Psoas muscle (tissue), 8 donors: Measurements from ENCODE around the gene MXD1. TPM values are rescaled to one million over a fixed set of nuclear protein-coding genes. Genes with fewer than 3 reads are reported as not detected.

Experiments used
- ATAC-seq, 4 donors: fragments of 200-7000 bp; cut with Tn5 transposase; one replicate each; pipeline ENCODE4 v1.9.1; 2020; ENCODE audit warnings: moderate library complexity in 3 of 4, mild to moderate bottlenecking in 2 of 4
- DNase-seq, 2 donors: peaks; one replicate each; pipeline ENCODE4 v3.0.0-alpha.2; 2020
- H3K27ac ChIP-seq: fragments of 200-600 bp; one replicate; pipeline ENCODE4 v1.8.0; 2022
- H3K27me3 ChIP-seq, 3 donors: fragments of 200-600 bp in 1 of 3; one replicate each; pipeline versions ENCODE4 v1.6.1 to v1.8.0; 2013 to 2022; ENCODE audit warnings: low read length in 2 of 3, mild to moderate bottlenecking in 2 of 3, moderate library complexity in 1 of 3; ENCODE audit not compliant: insufficient read depth in 3 of 3
- H3K36me3 ChIP-seq, 2 donors: fragments of 200-600 bp in 1 of 2; one replicate each; pipeline versions ENCODE4 v1.6.1 to v1.8.0; 2013 to 2022; ENCODE audit warnings: low read depth in 1 of 2, mild to moderate bottlenecking in 1 of 2, moderate library complexity in 1 of 2; ENCODE audit not compliant: insufficient read depth in 1 of 2
- H3K4me1 ChIP-seq: fragments of 200-600 bp; one replicate; pipeline ENCODE4 v1.8.0; 2022
- H3K4me3 ChIP-seq: fragments of 200-600 bp; one replicate; pipeline ENCODE4 v1.8.0; 2022; ENCODE audit warnings: mild to moderate bottlenecking
- H3K9me3 ChIP-seq: fragments of 200-600 bp; one replicate; pipeline ENCODE4 v1.8.0; 2022
- WGBS, 3 donors: extraction: QIAGEN DNeasy Blood & Tissue Kit; methylation state at CpG; one replicate each; pipeline versions ENCODE4 v1.1.6 to v1.1.7; 2013; 5-methylcytosine and 5-hydroxymethylcytosine counted together
- intact Hi-C, 2 donors: fragments of 100-400 bp; cut with DNase I; formaldehyde crosslinking; loops; one replicate each; pipeline versions ENCODE4 v1.11.0 to v1.14.2; 2022
- polyA plus RNA-seq, 3 donors: library from polyadenylated mRNA; stranded (reverse); fragments of 200-250 nt; gene quantifications; one replicate each; pipeline ENCODE4 v1.2.3, GENCODE V29; 2013
- total RNA-seq, 4 donors: library from RNA; stranded (reverse); fragmentation: NEBNext Ultra II Directional in 2 of 4; extraction: Animal tissue kit (Norgen Biotek cat#: 25700) in 2 of 4; gene quantifications; one replicate each; pipeline versions ENCODE4 v1.2.1 to v1.2.4, GENCODE V29; 2021 to 2023
- TF ChIP-seq, protein P1 (sequence below): fragments of 200-600 bp; IDR thresholded peaks from one replicate; pipeline ENCODE4 v1.8.0; 2022; ENCODE audit warnings: antibody characterized with exemption
- donor health status: healthy with polysubstance abuse.
- donor health status: DM: no; HTN: no; CAD: no; lungs with moderate emphysema.
- donor health status: Bipolar disorder and iron deficiency.
- donor health status: healthy.
- donor health status: DM: yes; HTN: yes; CAD: no.
- donor health status: DM: no; HTN: no; CAD: no.
- donor health status: DM: no; HTN: no; CAD: no.
- donor health status: DM: yes; HTN: yes; CAD: no.

Gene MXD1
- total and polyA plus RNA-seq, 7 donors, result 2.8 to 11.9 (median 6.4) TPM

DNA sequence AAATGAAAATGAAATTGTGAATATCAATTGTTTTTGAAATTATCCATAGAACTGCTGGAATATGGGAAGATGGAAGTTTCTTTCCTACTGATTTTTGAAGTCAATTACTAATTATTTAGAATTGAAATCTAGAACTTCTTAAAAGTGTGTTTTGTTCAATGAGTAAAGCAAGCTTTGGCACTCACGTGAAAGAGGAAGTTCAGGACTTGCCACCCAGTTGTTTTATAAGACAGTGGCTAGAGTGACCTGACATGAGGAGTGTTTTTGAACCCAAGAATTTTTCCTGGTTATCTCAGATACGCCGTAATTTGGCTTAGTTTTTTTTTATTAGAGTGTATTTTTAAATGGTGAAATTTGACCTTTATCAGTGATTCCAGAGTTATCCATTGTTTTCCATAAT, 3.5 kb downstream of the MXD1 start:
- no peak for ATAC-seq
- H3K27ac ChIP-seq, result peak overlapping the region; percentile 95
- peaks cover 30% of the 10 kb centered on the region for H3K4me1 ChIP-seq
- H3K36me3 ChIP-seq, result peaks cover 5 to 70% of the 10 kb centered on the region in 2 donors
- peak overlapping the region; percentile 91 for H3K4me3 ChIP-seq
- 39 to 77% (median 47%) methylated on average over 3 of the region's 3 CpGs for WGBS, 3 donors
- intact Hi-C loops, result no loop called here
- H3K9me3 ChIP-seq, result no peaks in the 10 kb centered on the region
- TF ChIP-seq, protein P1, sequence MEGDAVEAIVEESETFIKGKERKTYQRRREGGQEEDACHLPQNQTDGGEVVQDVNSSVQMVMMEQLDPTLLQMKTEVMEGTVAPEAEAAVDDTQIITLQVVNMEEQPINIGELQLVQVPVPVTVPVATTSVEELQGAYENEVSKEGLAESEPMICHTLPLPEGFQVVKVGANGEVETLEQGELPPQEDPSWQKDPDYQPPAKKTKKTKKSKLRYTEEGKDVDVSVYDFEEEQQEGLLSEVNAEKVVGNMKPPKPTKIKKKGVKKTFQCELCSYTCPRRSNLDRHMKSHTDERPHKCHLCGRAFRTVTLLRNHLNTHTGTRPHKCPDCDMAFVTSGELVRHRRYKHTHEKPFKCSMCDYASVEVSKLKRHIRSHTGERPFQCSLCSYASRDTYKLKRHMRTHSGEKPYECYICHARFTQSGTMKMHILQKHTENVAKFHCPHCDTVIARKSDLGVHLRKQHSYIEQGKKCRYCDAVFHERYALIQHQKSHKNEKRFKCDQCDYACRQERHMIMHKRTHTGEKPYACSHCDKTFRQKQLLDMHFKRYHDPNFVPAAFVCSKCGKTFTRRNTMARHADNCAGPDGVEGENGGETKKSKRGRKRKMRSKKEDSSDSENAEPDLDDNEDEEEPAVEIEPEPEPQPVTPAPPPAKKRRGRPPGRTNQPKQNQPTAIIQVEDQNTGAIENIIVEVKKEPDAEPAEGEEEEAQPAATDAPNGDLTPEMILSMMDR, result no peak
- no peaks in the 10 kb centered on the region for H3K27me3 ChIP-seq
- no peak for DNase-seq

DNA sequence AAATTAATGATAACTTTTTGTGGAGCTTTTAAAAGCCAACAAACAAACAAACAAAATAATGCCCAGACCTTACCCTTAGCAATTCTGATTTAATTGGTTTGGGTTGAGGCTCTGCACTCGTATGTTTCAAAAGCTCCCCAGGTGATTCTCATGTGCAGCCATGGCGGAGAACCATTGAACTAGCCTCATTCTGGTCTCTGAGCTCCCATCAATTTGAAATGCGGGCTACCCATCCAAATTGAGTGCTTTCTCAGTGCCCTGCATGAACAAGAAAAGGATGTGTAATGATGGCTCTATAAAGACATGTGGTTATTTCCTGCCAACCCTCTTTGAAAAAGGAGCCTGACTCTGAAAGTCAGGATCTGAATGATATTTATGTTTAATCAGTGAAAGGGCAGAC, 8.2 kb downstream of the MXD1 start:
- DNase-seq, result no peak
- Histone ChIP-seq H3K4me1 (peaks cover 8% of the 10 kb centered on the region), H3K27me3 (no peaks in the 10 kb centered on the region), H3K27ac (no peak overlapping the region), H3K9me3 (no peaks in the 10 kb centered on the region), H3K4me3 (no peak overlapping the region), H3K36me3 (peaks cover 5 to 73% of the 10 kb centered on the region in 2 donors)
- no peak for ATAC-seq
- TF ChIP-seq, protein P1, result no peak
- intact Hi-C loops, result no loop called here
- WGBS, 3 donors, result 95 to 100% (median 96%) methylated on average over 3 of the region's 3 CpGs

DNA sequence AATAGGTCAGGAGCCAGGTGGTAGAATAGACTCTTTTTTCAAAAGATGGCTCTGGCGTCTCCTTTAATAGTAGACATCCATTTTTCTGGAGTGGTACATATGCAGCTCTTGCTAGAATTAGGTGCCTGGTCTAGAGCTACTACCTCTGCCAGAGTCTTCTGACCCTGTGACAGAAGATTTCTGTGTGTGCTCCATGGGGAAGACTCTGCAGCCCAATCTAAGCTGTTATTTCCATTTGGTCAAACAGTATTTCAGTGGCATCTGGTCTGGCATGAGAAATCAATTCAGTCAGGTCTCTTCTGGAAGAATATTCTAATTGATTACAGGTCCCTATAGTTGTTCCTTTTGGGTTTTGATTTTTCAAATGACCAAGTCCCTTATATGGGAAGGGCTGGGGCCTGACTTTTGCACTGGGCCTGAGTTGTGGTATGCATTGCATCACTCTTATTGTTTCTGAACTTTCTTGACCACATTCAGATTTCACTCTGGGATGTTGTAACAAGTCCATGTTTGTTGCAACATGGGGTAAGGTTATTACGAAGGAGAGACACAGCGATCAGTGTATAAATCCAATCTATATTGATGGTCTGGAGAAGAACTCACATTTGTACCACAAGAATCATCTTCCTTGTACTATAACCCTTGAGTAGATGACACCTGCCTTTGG, 12.1 kb downstream of the MXD1 start:
- DNase-seq (no peak), ATAC-seq (peak in 2 of 4 donors; percentile 33 to 40)
- peaks cover 2 to 54% of the 10 kb centered on the region in 2 donors for H3K36me3 ChIP-seq
- no peaks in the 10 kb centered on the region for H3K27me3 ChIP-seq
- no peak overlapping the region for H3K27ac ChIP-seq
- 78 to 98% (median 79%) methylated on average over 3 of the region's 3 CpGs for WGBS, 3 donors
- intact Hi-C loops, result no loop called here
- H3K4me3 ChIP-seq, result no peak overlapping the region
- H3K9me3 ChIP-seq, result no peaks in the 10 kb centered on the region
- TF ChIP-seq, protein P1, result no peak
- H3K4me1 ChIP-seq, result peaks cover 5% of the 10 kb centered on the region

GRCh38 chr2:69931832-69932595, 17.1 kb downstream of the MXD1 start:
- intact Hi-C loops, result loop anchor here in 1 of 2 donors (5.0 kb wide), 1 partner anchor 130 kb away; no protein-coding TSS in a partner anchor
- DNase-seq (no peak), ATAC-seq (no peak)
- H3K36me3 ChIP-seq, result peaks cover 6 to 64% of the 10 kb centered on the region in 2 donors
- H3K27ac ChIP-seq, result no peak overlapping the region
- 67 to 81% (median 68%) methylated on average over 7 of the region's 7 CpGs for WGBS, 3 donors
- H3K4me1 ChIP-seq, result peaks cover 18% of the 10 kb centered on the region
- H3K4me3 ChIP-seq, result no peak overlapping the region
- no peaks in the 10 kb centered on the region for H3K27me3 ChIP-seq
- H3K9me3 ChIP-seq, result no peaks in the 10 kb centered on the region
- TF ChIP-seq, protein P1, result no peak
